NK-92 (cell line): Measurements from ENCODE around the gene RAPGEF4.

Experiments
- DNase-seq: peaks from one replicate; lab custom pipeline; 2025; ENCODE audit not compliant: unreplicated experiment; lab: John Stamatoyannopoulos, UW

Gene RAPGEF4

GRCh38 chr2:173056705-173057364 is 321.2 kb downstream of the RAPGEF4 start:
- no peak for DNase-seq

GRCh38 chr2:173058097-173058496 is 322.5 kb downstream of the RAPGEF4 start:
- no peak for DNase-seq

- no peak for DNase-seq
Measured at GRCh38 chr2:173058673-173059072, 323.0 kb downstream of the RAPGEF4 start.

- no peak for DNase-seq
Measured at GRCh38 chr2:173059292-173059691, 323.6 kb downstream of the RAPGEF4 start.

GRCh38 chr2:173059971-173060461 is 324.4 kb downstream of the RAPGEF4 start:
- DNase-seq: no peak

- no peak for DNase-seq
Measured at GRCh38 chr2:173062801-173063200, 327.2 kb downstream of the RAPGEF4 start.

GRCh38 chr2:173064151-173064805 is 328.6 kb downstream of the RAPGEF4 start:
- DNase-seq: no peak

GRCh38 chr2:173066887-173067676 is 331.4 kb downstream of the RAPGEF4 start:
- DNase-seq: no peak

GRCh38 chr2:173075056-173075780 is 339.6 kb downstream of the RAPGEF4 start:
- no peak for DNase-seq

GRCh38 chr2:173075781-173076580 is 340.3 kb downstream of the RAPGEF4 start, which contains the start of gene MAP3K20:
TSS of gene MAP3K20 (plus strand) at chr2:173075846. CDS start at chr2:173091032, 15,186 bp downstream.
- no peak for DNase-seq

- no peak for DNase-seq
Measured at GRCh38 chr2:173076581-173077345, 341.1 kb downstream of the RAPGEF4 start.

GRCh38 chr2:173077506-173078177 is 342.0 kb downstream of the RAPGEF4 start:
- DNase-seq: no peak

- no peak for DNase-seq
Measured at GRCh38 chr2:173079141-173079540, 343.5 kb downstream of the RAPGEF4 start.

GRCh38 chr2:173079973-173080860 is 344.6 kb downstream of the RAPGEF4 start:
- DNase-seq: no peak

- DNase-seq: no peak
Measured at GRCh38 chr2:173086518-173087213, 351.0 kb downstream of the RAPGEF4 start.

- DNase-seq: no peak
Measured at GRCh38 chr2:173087214-173087581, 351.6 kb downstream of the RAPGEF4 start.

- no peak for DNase-seq
Measured at GRCh38 chr2:173087793-173088496, 352.3 kb downstream of the RAPGEF4 start.
